ENCODE measurements around the gene FKBP2.

GRCh38 chr11:64219354-64219684, 21.6 kb upstream of the FKBP2 start:
- no peak for TF ChIP-seq EZH2 (IDR thresholded peaks at IDR 0.05)
- TF ChIP-seq CTCF (IDR thresholded peaks at IDR 0.05): no peak
